ENCODE data around the gene SCYGR6.
"Not testable (repeated sequence)": the region's sequence is repeated elsewhere in the genome, so short reads cannot be mapped to it uniquely, and the experiment has no call there.

- TF ChIP-seq EZH2 (IDR thresholded peaks at IDR 0.05; ENCODE audit: borderline replicate concordance, insufficient read depth, low read depth, low read length, poor library complexity, severe bottlenecking); CTCF (IDR thresholded peaks at IDR 0.05): not testable (repeated sequence)
Measured at GRCh38 chr2:227722821-227723220, 1.7 kb downstream of the SCYGR6 start.
